ENCODE results near the gene SERBP1.

SERBP1 gene

DNA sequence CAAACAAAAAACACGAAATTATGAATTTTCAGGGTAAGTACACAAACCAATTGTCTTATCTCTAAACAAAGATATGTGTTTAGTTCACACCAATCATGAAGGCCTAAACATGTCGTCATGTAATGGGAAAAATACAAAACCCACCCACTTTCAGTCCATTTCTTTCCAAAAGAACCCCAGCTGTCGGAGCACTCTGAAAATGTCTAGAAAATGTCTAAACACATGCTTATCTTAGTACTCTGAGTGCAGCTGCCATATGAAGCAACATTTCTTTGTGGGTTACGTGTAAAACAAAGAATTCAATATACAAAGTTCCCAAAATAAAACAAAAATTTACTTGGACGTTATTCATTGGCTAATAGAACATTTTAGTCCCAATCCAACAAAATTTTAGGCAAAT, 22.7 kb downstream of the SERBP1 start:
- TF ChIP-seq ZNF221 (tag by site-specific recombination; IDR thresholded peaks at IDR 0.05; ENCODE audit: borderline replicate concordance) (no peak), ZNF785 (tag by site-specific recombination; IDR thresholded peaks at IDR 0.05) (no peak), TRIM28 (IDR thresholded peaks at IDR 0.05; ENCODE audit: borderline replicate concordance, low read length) (no peak), YY2 (tag by site-specific recombination; IDR thresholded peaks at IDR 0.05) (no peak), ZNF544 (tag by site-specific recombination; IDR thresholded peaks at IDR 0.05) (no peak), ZNF416 (tag by site-specific recombination; IDR thresholded peaks at IDR 0.05) (no peak), ZFP37 (tag by site-specific recombination; IDR thresholded peaks at IDR 0.05) (no peak)
- TF ChIP-seq, protein P1, sequence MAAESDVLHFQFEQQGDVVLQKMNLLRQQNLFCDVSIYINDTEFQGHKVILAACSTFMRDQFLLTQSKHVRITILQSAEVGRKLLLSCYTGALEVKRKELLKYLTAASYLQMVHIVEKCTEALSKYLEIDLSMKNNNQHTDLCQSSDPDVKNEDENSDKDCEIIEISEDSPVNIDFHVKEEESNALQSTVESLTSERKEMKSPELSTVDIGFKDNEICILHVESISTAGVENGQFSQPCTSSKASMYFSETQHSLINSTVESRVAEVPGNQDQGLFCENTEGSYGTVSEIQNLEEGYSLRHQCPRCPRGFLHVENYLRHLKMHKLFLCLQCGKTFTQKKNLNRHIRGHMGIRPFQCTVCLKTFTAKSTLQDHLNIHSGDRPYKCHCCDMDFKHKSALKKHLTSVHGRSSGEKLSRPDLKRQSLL (tag by site-specific recombination; IDR thresholded peaks at IDR 0.05): no peak
- Histone ChIP-seq H3K36me3 (ENCODE audit: control insufficient read depth in 2 of 2, insufficient read depth in 1 of 2, low read length in 2 of 2) (peaks cover 9 to 54% of the 10 kb centered on the region in 2 experiments), H3K27ac (ENCODE audit: extremely low read depth, low read depth, low read length) (no peak overlapping the region), H3K9me3 (ENCODE audit: control insufficient read depth, insufficient read depth, low read depth, low read length) (no peaks in the 10 kb centered on the region), H3K4me1 (ENCODE audit: control insufficient read depth, insufficient read depth, low read length) (no peaks in the 10 kb centered on the region), H3K4me3 (ENCODE audit: low read depth, low read length) (no peak overlapping the region)
- CTCF ChIA-PET: interaction anchor here (0.6 to 1.3 kb wide), 5 partner anchors 8 to 93 kb away, joined by 3 to 4 read pairs (median 3); no protein-coding TSS in a partner anchor
- POLR2A ChIA-PET: interaction anchor here (1.0 kb wide), 1 partner anchor 9 kb away, joined by 4 read pairs; no protein-coding TSS in a partner anchor

DNA sequence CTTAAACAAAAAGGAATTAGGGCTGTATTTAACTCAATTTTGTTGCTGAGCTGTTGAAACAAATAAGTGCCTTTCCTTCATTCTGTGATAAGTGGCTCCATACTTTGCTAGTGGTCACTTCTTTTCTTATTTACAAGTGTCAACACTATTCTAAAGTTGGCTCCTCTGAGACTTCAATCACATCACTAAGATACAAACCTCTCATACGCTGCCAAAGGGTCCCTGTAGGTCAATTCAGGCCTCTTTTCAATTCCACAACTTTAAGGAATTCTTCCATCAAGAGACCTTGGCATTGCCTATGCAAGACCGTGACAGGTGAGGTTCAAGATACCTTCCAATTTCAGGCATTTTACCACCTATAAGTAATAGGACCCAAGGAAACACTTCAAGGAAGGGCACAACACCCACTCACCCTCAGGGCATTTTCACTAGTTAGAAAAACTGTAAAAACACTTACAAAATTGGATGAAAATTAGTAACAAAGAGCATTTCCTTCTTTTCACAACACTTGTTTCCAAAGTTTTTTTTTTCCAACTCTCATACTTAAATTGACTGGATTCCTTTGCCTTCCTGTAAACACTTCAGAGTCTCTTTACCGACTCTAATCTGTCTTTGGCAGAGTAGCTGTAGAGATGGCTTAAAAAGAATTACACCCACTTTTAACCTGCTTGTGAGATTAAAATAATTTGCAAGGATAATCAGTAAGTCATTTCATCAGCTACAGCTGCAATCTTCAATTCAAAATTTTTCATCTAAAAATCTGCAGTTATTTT, 24.5 kb downstream of the SERBP1 start:
- Histone ChIP-seq H3K4me3 (ENCODE audit: low read depth, low read length) (no peak overlapping the region), H3K9me3 (ENCODE audit: control insufficient read depth, insufficient read depth, low read depth, low read length) (no peaks in the 10 kb centered on the region), H3K27ac (ENCODE audit: extremely low read depth, low read depth, low read length) (no peak overlapping the region), H3K4me1 (ENCODE audit: control insufficient read depth, insufficient read depth, low read length) (no peaks in the 10 kb centered on the region), H3K36me3 (ENCODE audit: control insufficient read depth in 2 of 2, insufficient read depth in 1 of 2, low read length in 2 of 2) (peaks cover 0 to 38% of the 10 kb centered on the region in 2 experiments; a peak in 2 of 3 replicates)
- ChIA-PET CTCF (interaction anchor here (1.2 kb wide), 1 partner anchor 94 kb away, joined by 3 read pairs; no protein-coding TSS in a partner anchor), POLR2A (interaction anchor here (0.8 kb wide), 1 partner anchor 24 kb away, joined by 3 read pairs; the partner anchor contains the start of gene SERBP1)
- TF ChIP-seq, protein P2, sequence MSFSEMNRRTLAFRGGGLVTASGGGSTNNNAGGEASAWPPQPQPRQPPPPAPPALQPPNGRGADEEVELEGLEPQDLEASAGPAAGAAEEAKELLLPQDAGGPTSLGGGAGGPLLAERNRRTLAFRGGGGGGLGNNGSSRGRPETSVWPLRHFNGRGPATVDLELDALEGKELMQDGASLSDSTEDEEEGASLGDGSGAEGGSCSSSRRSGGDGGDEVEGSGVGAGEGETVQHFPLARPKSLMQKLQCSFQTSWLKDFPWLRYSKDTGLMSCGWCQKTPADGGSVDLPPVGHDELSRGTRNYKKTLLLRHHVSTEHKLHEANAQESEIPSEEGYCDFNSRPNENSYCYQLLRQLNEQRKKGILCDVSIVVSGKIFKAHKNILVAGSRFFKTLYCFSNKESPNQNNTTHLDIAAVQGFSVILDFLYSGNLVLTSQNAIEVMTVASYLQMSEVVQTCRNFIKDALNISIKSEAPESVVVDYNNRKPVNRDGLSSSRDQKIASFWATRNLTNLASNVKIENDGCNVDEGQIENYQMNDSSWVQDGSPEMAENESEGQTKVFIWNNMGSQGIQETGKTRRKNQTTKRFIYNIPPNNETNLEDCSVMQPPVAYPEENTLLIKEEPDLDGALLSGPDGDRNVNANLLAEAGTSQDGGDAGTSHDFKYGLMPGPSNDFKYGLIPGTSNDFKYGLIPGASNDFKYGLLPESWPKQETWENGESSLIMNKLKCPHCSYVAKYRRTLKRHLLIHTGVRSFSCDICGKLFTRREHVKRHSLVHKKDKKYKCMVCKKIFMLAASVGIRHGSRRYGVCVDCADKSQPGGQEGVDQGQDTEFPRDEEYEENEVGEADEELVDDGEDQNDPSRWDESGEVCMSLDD (tag by site-specific recombination; IDR thresholded peaks at IDR 0.05): no peak
- TF ChIP-seq, protein P3, sequence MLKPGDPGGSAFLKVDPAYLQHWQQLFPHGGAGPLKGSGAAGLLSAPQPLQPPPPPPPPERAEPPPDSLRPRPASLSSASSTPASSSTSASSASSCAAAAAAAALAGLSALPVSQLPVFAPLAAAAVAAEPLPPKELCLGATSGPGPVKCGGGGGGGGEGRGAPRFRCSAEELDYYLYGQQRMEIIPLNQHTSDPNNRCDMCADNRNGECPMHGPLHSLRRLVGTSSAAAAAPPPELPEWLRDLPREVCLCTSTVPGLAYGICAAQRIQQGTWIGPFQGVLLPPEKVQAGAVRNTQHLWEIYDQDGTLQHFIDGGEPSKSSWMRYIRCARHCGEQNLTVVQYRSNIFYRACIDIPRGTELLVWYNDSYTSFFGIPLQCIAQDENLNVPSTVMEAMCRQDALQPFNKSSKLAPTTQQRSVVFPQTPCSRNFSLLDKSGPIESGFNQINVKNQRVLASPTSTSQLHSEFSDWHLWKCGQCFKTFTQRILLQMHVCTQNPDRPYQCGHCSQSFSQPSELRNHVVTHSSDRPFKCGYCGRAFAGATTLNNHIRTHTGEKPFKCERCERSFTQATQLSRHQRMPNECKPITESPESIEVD (tag by site-specific recombination; IDR thresholded peaks at IDR 0.05): peak; percentile 67
- TF ChIP-seq ZNF324 (tag by site-specific recombination; IDR thresholded peaks at IDR 0.05): no peak

DNA sequence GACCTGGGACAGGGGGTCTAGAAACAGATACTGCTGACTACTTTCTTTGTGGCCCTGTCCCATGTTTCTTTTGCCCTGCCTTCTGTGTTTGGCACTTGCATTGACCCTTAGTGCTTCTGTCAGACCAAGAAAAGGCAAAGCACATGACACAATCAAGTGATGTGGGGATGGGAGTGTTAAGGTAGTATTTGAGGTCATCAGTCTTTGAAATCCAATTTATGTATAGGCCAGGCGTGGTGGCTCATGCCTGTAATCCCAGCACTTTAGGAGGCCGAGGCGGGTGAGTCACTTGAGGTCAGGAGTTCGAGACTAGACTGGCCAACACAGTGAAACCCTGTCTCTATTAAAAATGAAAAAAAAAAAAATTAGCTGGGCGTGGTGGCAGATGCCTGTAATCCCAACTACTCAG, 26.0 kb downstream of the SERBP1 start:
- peaks cover 0 to 24% of the 10 kb centered on the region in 2 experiments; a peak in 2 of 3 replicates for H3K36me3 ChIP-seq (ENCODE audit: control insufficient read depth in 2 of 2, insufficient read depth in 1 of 2, low read length in 2 of 2)
- CTCF ChIA-PET: no interaction called here
- H3K27ac ChIP-seq (ENCODE audit: extremely low read depth, low read depth, low read length): no peak overlapping the region
- H3K4me1 ChIP-seq (ENCODE audit: control insufficient read depth, insufficient read depth, low read length): no peaks in the 10 kb centered on the region
- H3K4me3 ChIP-seq (ENCODE audit: low read depth, low read length): no peak overlapping the region
- H3K9me3 ChIP-seq (ENCODE audit: control insufficient read depth, insufficient read depth, low read depth, low read length): no peaks in the 10 kb centered on the region
- POLR2A ChIA-PET: no interaction called here
- TF ChIP-seq ZNF311 (tag by site-specific recombination; IDR thresholded peaks at IDR 0.05; ENCODE audit: borderline replicate concordance): no peak
- TF ChIP-seq, protein P4, sequence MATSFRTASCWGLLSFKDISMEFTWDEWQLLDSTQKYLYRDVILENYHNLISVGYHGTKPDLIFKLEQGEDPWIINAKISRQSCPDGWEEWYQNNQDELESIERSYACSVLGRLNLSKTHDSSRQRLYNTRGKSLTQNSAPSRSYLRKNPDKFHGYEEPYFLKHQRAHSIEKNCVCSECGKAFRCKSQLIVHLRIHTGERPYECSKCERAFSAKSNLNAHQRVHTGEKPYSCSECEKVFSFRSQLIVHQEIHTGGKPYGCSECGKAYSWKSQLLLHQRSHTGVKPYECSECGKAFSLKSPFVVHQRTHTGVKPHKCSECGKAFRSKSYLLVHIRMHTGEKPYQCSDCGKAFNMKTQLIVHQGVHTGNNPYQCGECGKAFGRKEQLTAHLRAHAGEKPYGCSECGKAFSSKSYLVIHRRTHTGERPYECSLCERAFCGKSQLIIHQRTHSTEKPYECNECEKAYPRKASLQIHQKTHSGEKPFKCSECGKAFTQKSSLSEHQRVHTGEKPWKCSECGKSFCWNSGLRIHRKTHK (tag by site-specific recombination; IDR thresholded peaks at IDR 0.05): no peak
- peak; percentile 55 for TF ChIP-seq ZNF121 (tag by site-specific recombination; IDR thresholded peaks at IDR 0.05)
- TF ChIP-seq ZNF548 (tag by site-specific recombination; IDR thresholded peaks at IDR 0.05): no peak
- TF ChIP-seq, protein P5, sequence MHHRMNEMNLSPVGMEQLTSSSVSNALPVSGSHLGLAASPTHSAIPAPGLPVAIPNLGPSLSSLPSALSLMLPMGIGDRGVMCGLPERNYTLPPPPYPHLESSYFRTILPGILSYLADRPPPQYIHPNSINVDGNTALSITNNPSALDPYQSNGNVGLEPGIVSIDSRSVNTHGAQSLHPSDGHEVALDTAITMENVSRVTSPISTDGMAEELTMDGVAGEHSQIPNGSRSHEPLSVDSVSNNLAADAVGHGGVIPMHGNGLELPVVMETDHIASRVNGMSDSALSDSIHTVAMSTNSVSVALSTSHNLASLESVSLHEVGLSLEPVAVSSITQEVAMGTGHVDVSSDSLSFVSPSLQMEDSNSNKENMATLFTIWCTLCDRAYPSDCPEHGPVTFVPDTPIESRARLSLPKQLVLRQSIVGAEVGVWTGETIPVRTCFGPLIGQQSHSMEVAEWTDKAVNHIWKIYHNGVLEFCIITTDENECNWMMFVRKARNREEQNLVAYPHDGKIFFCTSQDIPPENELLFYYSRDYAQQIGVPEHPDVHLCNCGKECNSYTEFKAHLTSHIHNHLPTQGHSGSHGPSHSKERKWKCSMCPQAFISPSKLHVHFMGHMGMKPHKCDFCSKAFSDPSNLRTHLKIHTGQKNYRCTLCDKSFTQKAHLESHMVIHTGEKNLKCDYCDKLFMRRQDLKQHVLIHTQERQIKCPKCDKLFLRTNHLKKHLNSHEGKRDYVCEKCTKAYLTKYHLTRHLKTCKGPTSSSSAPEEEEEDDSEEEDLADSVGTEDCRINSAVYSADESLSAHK (tag by site-specific recombination; IDR thresholded peaks at IDR 0.05): peak; percentile 82
- TF ChIP-seq SETDB1 (IDR thresholded peaks at IDR 0.05; ENCODE audit: insufficient read length, low read length): no peak
- TF ChIP-seq ZSCAN16 (tag by site-specific recombination; IDR thresholded peaks at IDR 0.05): no peak
- TF ChIP-seq ZNF24 (tag by site-specific recombination; IDR thresholded peaks at IDR 0.05): no peak
- TF ChIP-seq ZNF37A (tag by site-specific recombination; IDR thresholded peaks at IDR 0.05): no peak
- no peak for TF ChIP-seq MYNN (tag by site-specific recombination; IDR thresholded peaks at IDR 0.05; ENCODE audit: borderline replicate concordance)
- no peak for TF ChIP-seq ZNF23 (tag by site-specific recombination; IDR thresholded peaks at IDR 0.05; ENCODE audit: borderline replicate concordance)
